ENCODE data around the gene DND1.
"Not testable (repeated sequence)": the region's sequence is repeated elsewhere in the genome, so short reads cannot be mapped to it uniquely, and the experiment has no call there.

The DND1 gene

DNA sequence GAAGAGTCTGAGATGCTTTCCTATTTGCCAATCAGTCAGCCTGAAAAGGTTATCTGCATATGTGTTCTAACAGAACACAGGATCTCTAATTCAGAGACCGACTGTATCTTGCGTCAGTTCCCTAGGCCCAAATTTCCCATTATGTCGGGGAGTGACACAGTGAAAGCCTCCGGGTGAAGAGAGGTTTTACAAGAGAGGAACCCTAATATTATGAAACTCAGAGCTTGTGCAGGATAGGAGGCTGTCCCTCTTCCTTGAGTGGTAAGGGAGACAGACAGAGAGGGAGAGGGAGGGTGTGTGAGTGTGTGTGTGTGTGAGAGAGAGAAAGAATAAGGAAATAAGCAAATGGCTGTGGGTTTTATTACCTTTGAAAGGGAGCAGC is 42.3 kb downstream of the DND1 start:
- no peak for DNase-seq (ENCODE audit: low read depth in 2 of 2)

DNA sequence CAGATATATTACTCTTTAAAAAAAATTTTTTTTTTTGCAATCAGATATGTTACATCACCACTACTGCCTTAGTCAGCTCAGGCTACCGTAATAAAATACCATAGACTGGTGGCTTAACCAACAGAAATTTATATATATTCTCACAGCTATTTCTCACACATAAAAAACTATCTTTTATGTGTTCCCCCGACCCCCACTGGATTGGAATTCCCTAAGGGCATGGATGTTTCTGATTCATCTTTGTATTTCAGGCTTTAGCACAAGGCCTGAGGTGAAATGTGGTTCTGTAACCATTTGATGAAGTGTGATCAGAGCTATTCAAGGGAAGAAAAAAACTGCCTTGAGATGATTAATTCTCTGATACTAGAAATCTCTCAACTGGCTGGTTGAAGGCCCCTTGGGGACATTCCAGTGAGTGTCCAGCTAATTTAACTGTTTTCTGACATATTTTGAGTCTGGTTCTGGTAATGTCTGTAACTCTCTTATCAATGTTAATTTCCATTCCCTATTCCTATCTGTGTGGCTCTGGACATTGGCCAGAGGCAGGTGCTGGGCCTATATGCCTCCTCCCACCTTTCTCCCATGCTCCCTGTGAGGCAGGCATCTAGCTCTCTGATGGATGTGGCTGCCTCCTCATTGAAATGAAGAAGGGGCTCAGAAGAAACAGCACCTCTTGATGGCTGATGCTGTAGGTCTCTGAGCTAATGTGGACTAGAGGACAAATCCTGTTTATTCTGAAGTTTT is 42.9 kb downstream of the DND1 start:
- no peak for DNase-seq (ENCODE audit: low read depth in 2 of 2)

DNA sequence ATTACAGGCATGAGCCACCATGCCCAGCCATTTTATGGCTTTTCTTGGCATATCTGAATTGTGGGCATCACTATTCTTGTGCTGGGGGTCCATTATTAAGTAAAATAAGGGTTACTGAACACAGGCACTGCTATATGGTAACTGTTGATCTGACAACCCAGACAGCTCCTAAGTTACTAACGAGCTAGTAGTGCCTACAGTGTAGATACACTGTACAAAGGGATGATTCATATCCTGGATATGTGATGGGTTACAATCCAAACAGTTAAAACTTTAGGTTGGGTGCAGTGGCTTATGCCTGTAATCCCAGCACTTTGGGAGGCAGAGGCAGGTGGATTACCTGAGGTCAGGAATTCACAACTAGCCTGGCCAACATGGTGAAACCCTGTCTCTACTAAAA is 44.7 kb downstream of the DND1 start:
- no peak for DNase-seq (ENCODE audit: low read depth in 2 of 2)

DNA sequence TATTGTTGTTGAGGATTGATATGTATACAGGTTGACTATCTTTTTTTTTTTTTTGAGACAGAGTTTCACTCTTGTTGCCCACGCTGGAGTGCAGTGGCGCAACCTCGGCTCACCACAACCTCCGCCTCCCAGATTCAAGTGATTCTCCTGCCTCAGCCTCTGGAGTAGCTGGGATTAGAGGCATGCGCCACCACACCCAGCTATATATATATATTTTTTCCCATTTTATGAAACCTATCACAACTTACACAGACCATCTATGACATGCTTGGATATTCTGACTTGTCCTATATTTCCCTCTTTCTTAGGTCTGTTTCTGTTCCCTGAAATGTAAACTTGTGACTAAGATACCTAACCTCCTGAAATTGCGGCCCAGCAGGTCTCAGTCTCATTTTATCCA is 45.4 kb downstream of the DND1 start:
- DNase-seq (ENCODE audit: low read depth in 2 of 2): no peak

DNA sequence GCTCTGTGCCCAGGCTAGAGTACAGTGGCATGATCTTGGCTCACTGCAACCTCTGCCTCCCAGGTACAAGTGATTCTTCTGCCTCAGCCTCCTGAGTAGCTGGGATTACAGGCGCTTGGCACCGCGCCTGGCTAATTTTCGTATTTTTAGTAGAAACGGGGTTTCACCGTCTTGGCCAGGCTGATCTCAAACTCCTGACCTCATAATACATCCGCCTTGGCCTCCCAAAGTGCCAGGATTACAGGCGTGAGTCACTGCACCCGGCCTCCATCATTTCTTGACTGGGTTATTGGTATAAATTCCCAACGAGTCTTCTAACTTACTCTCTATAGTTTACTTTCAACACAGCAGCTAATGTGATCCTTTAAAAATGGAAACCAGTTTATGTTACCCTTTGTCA is 48.5 kb downstream of the DND1 start:
- not testable (repeated sequence) for DNase-seq (ENCODE audit: low read depth in 2 of 2)

DNA sequence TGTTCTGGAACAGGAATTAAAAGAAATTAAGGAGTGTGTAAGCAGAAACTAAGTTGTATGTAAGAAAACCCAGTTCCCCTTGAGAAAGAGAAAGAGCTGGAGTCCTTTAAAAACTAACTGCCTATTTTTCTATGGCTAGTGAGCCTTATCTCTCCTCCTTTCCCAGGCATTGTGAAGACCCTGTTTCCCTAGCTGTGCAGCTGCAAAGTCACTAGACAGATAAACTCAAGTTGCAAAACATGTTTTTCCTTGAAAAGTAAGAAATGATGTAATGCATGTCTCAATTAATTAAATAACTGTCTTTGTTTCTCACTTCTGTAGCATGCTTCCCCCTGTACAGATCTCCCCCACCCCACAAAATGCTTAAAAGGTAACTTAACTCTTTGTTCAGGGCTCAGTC is 50.3 kb downstream of the DND1 start:
- not testable (repeated sequence) for DNase-seq (ENCODE audit: low read depth in 2 of 2)

DNA sequence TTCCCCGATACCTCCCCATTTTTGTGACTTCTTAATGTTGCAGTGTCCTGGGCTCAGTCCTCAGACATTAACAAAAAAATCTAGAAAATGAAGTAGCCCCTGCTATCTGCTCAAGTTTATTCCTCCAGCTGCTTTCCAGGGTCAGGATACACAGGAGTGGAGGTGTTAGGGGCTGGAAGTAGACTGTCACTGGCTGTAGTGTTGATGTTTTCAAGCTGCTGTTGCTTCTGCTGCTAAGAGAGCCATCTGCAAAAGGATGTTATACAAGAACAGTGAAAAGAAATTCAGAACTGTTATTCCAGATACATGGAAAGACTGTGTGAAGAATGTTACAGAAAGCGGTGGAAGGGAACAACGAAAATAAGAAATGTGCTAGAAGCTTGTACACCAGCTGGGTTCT is 51.1 kb downstream of the DND1 start:
- no peak for DNase-seq (ENCODE audit: low read depth in 2 of 2)

Measured in stimulated activated CD4-positive, alpha-beta T cell treated with anti-CD3 and anti-CD28 coated beads, Interleukin-1b, Interleukin-23, amount 100 ng/mL, for 1 hour (primary cell).